GM13976 (cell line): ENCODE measurements around the gene KLHL21.
"Not testable (repeated sequence)": the region's sequence is repeated elsewhere in the genome, so short reads cannot be mapped to it uniquely, and the experiment has no call there.

ENCODE experiments used
- DNase-seq: peaks from one replicate; pipeline ENCODE4 v3.0.0; 2012; ENCODE audit warnings: low spot score
- CTCF ChIP-seq: IDR thresholded peaks from 2 replicates; pipeline ENCODE4 v1.5.1; 2012; ENCODE audit warnings: borderline replicate concordance, mild to moderate bottlenecking; ENCODE audit not compliant: insufficient read depth; ENCODE audit errors: extremely low read depth, missing control alignments, control extremely low read depth
- in situ Hi-C: fragments of 300-500 bp; cut with MboI; formaldehyde crosslinking; loops from one replicate; pipeline ENCODE4 v1.12.0; 2022; ENCODE audit warnings: low sequenced_read_pairs, mixed read lengths, inconsistent platforms; ENCODE audit not compliant: unreplicated experiment

The KLHL21 gene

GRCh38 chr1:6637770-6638169, 35.1 kb upstream of the KLHL21 start:
- DNase-seq: no peak
- no peak for TF ChIP-seq CTCF
- in situ Hi-C loops: no loop called here

GRCh38 chr1:6636778-6637177, 34.1 kb upstream of the KLHL21 start:
- in situ Hi-C loops, DNase-seq: not testable (repeated sequence)

GRCh38 chr1:6635910-6636760, 33.5 kb upstream of the KLHL21 start:
- no peak for TF ChIP-seq CTCF
- no peak for DNase-seq
- in situ Hi-C loops: no loop called here

- TF ChIP-seq CTCF: no peak
- DNase-seq: no peak
- in situ Hi-C loops: no loop called here
Measured at GRCh38 chr1:6635161-6635909, 32.7 kb upstream of the KLHL21 start.

GRCh38 chr1:6634371-6635052, 31.8 kb upstream of the KLHL21 start:
- peak; percentile 69 for DNase-seq
- in situ Hi-C loops: no loop called here
- peak; percentile 25 for TF ChIP-seq CTCF

GRCh38 chr1:6632588-6633514, 30.2 kb upstream of the KLHL21 start:
- in situ Hi-C loops: no loop called here
- DNase-seq: no peak
- TF ChIP-seq CTCF: no peak
